NCI-H510A treated with DMSO at 0.1 percent for 48 hours (cell line): ENCODE measurements around the gene BLOC1S3.
A peak's percentile ranks its signal among the peaks of the same experiment; 100 is the strongest.

ENCODE experiments used
- DNase-seq: peaks from one replicate; lab custom pipeline; 2025; lab: John Stamatoyannopoulos, UW

Gene BLOC1S3

DNA sequence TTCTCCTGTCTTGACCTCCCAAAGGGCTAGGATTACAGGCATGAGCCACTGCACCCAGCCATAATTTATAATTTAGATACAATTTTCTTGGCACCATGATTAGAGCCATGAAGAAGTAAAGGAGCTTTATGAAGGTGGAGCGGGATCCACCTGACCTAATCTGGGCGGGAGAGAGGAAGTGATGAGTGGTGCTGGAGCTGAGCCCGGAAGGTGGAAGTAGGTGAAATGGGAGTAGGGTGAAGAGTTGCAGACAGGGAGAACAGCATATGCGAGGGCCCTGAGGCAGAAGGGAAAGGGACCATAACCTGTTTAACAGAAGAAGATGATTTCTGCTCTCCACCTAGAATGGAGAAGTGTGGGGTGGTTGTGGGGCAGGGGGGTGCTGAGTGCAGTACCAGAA, 4.2 kb downstream of the BLOC1S3 start:
- no peak for DNase-seq

DNA sequence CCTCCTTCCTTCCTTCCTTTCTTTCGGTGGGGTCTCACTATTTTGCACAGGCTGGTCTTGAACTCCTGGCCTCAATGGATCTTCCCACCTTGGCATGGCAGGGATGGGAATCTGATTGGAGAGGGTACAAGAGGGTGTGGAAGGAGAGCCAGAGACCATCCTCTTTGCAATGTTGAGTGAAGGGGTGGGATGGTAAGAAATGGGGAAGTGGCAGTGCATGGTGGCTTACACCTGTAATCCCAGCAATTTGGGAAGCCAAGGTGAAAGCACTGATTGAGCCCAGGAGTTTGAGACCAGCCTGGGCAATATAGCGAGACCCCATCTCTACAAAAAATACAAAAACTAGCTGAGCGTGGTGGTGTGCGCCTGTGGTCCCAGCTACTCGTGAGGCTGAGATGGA, 5.5 kb downstream of the BLOC1S3 start:
- no peak for DNase-seq

DNA sequence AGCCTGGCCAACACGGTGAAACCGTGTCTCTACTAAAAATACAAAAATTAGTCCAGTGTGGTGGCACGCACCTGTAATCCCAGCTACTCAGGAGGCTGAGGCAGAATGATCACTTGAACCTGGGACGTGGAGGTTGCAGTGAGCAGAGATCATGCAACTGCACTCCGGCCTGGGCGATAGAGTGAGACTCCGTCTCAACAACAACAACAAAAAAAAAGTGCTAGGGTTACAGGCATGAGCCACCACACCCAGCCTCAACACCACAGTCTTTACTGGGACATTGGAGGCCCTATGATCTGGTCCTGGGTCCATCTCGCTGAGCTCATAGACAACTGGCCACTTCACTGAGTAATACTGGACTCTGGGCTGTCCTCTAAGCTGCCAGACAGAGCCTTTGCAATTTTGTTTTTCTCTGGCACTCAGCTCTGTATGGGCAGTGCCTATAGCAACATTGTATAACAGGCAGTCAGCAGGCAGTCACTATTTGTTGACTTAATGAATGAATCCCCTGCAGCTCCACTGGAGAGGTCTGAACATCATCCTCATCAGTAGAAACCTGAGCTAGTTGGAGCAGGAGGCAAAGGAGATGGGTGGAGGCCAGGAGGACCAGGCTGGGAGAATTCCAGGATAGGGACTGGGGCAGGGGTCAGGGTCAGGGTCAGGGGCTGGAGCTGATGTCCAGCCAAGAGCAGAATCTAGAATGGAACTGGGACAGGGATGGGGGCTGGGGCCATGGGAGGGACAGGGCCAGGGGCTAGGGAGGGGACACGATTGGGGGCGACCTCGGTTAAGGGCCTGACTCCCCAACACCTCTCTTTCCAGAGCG, 8.1 kb downstream of the BLOC1S3 start:
- no peak for DNase-seq

DNA sequence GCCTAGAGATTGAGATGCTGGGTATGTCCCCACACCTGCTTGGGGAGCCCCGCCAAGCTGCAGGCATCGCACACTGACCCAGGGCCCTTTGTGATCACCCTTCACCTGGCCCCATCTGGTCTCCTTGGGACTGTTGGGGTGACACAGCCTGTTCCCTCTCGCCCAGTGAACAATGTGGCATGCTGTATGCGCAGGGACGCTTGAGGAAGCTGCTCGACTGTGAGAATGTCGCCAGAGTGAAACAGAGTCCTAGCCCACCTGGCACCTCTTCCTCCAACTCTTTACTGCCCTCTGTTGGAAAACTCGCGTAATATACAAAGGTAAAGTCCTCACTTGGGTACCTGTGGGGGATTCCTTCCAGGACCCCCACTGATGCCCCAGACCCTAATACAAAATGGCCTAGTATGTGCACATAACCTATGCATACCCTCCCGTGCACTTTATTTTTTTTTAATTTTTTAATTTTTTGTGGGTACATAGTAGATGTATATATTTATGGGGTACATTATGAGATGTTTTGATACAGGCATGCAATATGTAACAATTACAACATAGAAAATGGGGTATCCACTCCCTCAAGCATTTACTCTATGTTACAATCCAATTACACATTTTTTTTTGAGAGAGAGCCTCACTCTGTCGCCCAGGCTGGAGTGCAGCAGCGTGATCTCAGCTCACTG, 9.0 kb downstream of the BLOC1S3 start:
- peak; percentile 65 for DNase-seq

DNA sequence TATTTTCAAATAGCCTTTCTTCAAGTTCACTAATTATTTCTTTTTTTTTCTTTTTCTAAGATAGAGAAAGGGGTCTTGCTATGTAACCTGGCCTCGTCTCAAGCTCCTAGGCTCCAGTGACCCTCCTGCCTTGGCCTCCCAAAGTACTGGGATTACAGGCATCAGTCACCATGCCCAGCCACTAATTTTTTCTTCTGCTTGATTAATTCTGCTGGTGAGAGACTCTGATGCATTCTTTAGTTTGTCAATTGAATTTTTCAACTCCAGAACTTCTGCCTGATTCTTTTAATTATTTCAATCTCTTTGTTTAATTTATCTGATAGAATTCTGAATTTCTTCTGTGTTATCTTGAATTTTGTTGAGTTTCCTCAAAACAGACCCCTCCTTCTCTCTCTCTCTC, 11.4 kb downstream of the BLOC1S3 start:
- DNase-seq: no peak

DNA sequence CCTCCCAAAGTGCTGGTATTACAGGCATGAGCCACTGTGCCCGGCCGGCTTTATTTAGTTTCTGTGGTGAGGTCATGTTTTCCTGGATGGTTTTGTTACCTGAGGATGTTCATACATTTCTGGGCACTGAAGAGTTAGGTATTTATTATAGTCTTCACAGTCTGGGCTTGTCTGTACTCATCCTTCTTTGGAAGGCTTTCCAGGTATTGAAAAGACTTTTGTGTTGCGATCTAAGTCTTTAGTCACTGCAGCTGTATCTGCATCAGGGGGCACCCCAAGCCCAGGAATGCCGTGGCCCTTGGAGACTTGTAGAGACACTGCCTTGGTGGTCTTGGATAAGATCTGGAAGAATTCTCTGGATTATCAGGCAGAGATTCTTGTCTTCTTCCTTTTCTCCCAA, 12.8 kb downstream of the BLOC1S3 start:
- DNase-seq: no peak

DNA sequence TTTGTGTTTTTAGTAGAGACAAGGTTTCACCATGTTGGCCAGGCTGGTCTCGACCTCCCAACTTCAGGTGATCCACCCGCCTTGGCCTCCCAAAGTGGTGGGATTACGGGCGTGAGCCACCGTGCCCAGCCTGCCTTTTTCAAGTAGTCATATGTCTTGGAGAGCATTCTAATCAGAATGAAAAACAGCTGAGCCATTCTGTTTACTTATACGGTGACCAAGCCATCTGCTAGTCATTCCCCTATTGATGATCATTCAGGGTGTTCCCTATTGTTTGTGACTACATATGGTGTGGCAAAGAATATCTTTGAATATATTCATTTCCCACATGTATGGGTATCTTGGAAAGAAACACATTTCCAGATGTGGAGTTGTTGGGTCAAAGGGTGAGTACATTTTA, 17.2 kb downstream of the BLOC1S3 start:
- peak; percentile 8 for DNase-seq

DNA sequence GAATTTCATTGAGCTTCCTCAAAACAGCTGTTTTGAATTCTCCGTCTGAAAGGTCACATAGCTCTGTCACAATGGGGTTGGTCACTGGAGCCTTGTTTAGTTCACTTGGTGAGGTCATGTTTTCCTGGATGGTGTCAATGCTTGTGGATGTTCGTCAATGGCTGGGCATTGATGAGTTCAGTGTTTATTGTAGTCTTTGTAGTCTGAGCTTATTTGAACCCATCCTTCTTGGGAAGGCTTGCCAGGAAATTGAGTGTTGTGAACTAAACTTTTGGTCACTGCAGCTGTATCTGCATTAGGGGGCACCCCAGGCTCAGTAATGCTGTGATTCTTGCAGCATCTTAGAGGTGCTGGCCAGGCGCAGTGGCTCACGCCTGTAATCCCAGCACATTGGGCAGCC, 22.0 kb downstream of the BLOC1S3 start:
- no peak for DNase-seq

DNA sequence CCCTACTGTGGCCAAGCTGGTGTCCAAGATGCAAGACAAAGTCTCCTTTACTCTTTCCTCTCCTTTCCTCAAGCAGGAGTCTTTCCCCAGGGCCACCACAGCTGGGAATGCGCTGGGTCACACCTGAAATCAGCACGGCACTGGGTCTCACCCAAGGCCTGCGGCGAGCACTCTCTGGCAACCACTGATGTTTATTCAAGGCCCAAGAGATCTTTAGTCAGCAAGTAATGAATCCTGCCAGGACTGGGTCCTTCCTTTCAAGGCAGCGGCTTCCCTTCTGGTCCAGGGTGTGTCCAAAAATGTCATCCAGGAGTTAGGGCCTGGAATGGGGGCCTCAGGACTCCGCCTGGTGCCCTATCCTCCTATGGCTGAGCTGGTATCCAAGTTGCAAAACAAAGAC, 24.1 kb downstream of the BLOC1S3 start:
- no peak for DNase-seq

DNA sequence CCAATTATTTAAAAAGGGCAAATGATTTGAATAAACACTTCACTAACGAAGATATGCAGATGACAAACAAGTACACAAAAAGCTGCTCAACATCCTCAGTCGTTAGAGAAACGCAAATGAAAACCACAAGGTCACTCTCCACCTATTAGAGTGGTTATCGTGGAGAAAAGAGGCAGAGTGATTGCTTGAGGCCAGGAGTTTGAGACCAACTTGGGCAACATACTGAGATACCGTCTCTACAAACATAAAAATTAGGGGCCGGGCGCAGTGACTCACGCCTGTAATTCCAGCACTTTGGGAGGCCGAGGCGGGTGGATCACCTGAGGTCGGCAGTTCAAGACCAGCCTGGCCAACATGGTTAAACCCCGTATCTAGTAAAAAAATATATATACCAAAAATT, 27.2 kb downstream of the BLOC1S3 start:
- no peak for DNase-seq

DNA sequence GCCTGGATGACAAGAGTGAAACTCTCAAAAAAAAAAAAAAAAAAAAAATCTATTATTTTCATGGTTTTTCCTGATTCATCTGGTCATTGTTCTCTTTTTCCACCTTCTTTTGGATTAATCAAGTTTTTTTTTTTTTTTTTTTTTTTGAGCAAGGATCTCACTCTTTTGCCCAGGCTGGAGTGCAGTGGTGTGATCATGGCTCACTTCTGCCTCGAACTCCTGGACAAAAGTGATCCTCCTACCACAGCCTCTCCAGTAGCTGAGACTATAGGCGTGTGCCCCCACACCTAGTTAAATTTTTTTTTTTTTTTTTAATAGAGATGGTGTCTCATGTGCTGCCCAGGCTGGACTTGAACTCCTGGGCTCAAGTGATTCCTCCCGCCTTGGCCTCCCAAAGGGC, 27.7 kb downstream of the BLOC1S3 start:
- no peak for DNase-seq

DNA sequence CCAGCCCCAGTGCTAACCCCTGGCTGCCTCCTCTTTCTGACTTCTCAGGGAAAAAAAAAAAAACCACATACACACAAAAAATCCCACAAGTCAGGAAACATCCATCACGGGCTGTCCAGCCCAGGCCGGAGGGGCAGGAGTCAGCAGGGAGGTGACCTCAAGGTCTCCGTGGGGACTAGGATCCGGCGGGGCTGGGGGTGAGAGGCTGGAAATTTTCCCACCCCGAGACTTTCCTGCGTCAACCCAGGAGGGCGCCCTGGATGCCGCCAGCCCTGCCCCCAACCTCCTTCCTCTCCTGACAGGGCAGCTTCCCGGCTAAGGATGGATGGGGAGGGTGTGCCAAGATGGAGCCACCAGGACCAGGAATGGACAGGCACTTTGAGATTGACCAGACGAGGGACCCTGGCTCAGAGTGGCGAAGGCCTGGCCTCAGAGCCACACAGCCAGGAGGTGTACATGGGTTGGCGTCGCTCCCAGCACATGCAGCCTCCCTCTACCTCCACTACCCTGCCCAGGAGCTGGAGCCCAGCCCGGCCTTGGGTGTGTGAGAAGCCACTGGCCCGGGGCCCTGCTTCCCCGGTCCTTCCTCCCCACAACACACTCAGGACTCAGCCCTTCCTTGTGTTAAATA, 33.3 kb downstream of the BLOC1S3 start:
- no peak for DNase-seq

DNA sequence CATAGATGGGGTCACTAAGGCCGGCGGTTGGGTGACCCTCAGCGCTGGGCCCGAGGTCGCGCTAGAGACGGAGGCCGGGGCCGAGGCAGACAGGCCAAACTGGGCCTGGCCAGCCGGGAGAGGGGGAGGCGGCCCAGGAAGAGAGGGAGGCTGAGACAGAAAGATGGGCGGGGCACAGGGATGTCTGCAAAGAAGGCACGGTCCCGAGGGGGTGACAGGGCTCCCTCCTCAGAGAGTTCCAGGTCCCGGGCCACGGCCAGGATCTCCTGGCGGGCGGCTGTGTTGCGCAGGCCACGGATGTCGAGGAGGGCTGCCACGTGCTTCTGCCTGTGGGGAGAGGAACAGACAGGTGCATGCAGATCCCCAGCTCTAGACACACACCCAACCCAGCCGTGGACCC, 34.4 kb downstream of the BLOC1S3 start:
- no peak for DNase-seq

DNA sequence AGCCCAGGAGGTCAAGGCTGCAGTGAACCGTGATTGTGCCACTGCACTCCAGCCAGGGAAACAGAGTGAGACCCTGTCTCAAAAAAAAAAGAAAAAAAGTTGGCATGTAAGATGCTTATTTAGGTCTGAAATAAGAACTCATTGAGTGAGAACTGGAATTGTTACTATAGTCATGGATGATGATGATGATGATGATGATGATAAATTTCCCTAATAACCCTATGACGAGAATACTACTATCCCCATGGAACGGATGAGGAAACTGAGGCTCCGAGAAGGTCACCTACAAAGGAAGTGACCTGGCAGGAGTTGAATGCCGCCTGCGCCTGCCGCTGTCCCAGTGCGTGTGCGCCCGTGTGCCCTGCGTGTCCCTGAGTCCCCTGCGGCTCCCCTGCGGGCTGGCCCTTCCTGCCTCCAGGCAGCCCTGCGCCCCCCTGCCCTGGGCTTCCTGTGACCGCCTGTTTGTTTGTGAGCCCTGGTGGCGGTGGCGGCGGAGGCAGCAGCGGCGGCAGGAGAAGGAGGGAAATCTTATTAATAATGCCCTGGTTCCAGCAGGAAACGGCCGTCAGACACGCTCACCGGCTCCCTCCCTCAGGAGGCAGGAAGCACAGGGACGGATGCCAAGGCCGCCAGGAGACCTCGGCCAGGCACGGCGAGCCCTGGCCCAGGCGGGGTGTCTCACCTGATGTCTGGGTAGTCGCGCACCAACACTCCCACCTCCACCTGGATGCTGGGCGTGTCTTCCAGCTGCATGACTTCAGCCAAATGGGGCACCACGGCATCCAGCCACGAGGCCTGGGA, 37.0 kb downstream of the BLOC1S3 start:
- peak; percentile 51 for DNase-seq

DNA sequence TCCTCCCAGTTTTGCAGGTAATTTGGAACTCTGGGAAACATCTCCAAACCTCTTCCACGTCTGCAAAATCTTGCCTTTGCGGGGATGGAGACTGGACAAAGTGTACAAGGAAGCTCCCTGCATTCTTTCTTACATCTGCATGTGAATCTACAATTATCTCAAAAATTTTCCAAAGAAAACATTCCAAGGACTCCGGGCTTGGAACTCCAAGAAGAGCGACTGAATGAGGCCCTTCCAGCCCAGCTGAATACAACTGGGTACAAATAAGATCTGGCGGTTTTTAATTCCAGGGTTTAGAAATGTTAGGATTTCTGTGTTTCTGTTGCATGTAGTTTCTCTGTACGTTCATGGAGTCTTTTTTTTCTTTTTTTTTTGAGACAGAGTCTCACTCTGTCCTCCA, 38.1 kb downstream of the BLOC1S3 start:
- DNase-seq: no peak

DNA sequence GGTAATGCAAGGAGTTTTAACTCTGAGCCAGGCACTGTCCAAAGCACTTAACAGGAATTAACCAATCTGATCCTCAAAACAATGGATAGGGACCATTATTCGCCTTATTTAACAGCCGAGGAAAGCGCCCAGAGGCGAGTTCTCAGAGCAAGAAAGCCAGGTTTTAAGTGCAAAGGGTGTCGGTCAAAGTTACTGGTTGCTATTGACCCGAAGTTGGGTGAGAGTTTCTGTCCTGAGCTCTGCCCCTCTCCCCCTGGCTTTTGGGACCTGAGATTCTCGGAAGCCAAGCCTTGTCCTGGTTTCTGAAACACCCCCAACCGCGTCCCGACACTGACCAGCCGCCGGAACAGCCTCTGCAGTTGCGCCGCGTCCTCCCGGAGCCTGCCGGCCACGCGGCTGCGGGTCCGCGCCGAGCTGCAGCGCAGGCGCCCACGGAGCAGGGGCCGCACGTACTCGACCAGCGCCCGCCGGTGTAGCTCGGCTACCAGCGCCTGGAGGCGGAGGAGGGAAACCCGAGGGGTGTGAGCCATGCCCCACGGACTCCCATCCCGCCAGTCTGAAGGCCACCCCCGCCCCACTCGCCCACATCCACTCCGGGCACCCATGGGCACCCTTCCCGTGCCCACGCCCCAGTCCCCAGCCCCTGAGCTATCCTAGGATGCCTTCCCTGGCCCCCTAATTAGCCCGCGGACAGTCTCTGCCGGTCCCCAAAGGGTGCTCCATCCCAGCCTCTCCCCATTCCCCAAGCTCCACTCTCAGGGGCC, 38.8 kb downstream of the BLOC1S3 start:
- DNase-seq: no peak

DNA sequence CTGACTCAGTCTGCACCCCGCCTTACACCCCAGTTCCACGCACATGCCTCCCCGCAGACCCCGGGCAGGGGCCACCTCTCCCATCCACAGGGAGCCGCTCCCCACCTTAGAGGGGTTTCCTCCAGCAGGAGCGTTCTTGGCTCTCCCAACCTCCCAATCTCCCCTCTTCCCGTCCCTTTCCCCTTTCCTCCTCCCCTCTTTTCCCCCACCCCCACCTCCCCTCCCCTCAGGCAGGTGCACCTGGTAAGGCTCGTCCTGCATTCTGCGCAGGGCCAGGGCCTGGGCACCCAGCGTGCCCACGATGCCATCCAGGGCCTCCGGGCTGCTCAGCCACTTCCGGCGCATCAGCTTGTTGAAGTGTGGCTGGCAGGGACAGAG, 39.4 kb downstream of the BLOC1S3 start:
- DNase-seq: no peak

DNA sequence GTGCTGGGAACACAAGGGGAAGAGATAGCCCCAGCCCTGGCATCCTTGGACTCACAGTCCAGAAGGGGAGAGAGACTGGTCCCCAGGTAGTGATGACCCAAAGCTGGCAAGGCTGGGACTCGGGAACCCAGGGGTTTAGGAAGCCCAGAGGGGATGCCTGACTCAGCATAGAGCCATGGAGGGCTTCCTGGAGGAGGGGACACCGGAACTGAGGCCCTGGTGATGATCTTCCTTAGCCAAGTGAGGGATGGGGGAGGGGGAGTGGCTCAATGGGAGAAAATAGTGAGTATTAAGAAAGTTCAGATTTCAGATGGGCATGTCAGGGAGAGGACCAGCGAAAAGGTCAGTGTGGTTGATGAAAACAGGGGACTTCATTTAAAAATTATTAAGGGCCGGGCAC, 39.8 kb downstream of the BLOC1S3 start:
- no peak for DNase-seq

DNA sequence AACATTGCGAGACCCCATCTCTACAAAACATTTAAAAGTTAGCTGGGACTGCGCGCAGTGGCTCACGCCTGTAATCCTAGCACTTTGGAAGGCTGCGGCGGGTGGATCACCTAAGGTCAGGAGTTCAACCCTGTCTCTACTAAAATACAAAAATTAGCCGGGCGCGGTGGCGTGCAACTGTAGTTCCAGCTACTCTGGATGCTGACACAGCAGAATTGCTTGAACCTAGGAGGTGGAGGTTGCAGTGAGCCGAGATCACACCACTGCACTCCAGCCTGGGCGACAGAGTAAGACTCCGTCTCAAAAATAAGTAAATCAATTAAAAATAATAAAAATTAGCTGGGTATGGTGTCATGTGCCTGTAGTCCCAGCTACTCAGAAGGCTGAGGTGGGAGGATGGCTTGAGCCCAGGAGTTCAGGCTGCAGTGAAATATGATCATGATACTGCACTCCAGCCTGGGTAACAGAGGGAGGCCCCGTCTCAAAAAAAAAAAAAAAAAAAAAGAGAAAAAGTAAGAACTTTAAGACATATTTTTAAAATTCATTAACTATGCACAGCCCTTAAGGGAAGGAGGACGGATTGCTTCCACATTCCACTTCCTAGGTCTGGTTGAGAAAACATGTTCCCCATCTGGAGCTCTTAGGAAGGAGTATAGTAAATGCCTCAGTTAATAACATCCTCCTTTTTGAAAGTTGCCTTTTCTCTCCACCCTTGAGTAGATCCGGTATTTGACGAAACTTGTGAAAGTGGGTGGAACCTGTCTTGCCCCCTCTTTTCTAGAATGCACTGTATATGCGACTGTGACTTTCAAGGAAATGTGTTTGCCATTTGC, 40.5 kb downstream of the BLOC1S3 start:
- DNase-seq: no peak

DNA sequence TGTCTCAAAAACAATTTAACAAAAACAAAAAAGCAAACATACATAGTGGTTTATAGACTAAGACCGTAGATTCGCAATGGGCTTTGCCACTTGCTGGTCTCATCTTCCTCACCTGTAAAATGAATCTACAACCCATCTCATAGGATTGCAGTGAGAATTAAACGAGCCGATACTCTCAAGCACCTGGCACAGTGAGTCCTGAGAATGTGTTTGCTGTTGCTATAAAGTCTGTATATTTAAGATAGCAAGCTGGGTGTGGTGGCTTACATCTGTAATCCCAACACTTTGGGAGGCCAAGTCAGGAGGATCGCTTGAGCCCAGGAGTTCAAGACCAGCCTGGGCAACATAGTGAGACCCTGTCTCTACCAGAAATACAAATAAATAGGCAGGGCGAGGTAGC, 44.1 kb downstream of the BLOC1S3 start:
- no peak for DNase-seq

DNA sequence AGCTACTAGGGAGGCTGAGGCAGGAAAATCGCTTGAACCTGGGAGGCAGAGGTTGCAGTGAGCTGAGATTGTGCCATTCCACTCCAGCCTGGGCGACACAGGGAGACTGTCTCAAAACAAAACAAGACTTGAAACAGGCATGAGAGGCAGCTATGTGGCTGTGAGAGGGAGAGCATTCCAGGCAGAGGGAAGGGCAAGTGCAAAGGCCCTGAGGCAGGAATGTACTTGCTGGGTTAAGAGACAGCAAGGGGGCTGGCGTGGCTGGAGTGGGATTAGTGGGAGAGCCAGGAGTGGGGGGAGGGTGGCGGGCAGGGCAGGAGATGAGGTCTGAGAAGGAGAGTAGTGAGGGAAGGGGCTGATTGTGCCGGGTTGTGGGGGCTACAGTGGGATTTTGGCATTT, 45.3 kb downstream of the BLOC1S3 start:
- DNase-seq: no peak
